GM21367 (cell line): ENCODE data around the gene MCTP2.

ENCODE experiments used
- ATAC-seq: cut with Tn5 transposase; IDR thresholded peaks from one replicate; pipeline ENCODE4 v1.9.1; 2021; ENCODE audit not compliant: unreplicated experiment

Gene MCTP2

GRCh38 chr15:94263341-94264273, 32.2 kb downstream of the MCTP2 start:
- ATAC-seq = peak; percentile 47

GRCh38 chr15:94265009-94265408, 33.6 kb downstream of the MCTP2 start:
- ATAC-seq = no peak

- ATAC-seq = no peak
These were observed 34.6 kb downstream of the MCTP2 start for GRCh38 chr15:94265982-94266381.

GRCh38 chr15:94266789-94267188, 35.4 kb downstream of the MCTP2 start:
- ATAC-seq = no peak

- ATAC-seq = no peak
These were observed 38.6 kb downstream of the MCTP2 start for GRCh38 chr15:94269954-94270353.

- ATAC-seq = no peak
These were observed 39.2 kb downstream of the MCTP2 start for GRCh38 chr15:94270570-94270969.

GRCh38 chr15:94272251-94272898, 41.0 kb downstream of the MCTP2 start:
- ATAC-seq = peak; percentile 87

GRCh38 chr15:94273826-94274225, 42.5 kb downstream of the MCTP2 start:
- ATAC-seq = no peak

- ATAC-seq = no peak
These were observed 43.4 kb downstream of the MCTP2 start for GRCh38 chr15:94274745-94275144.

GRCh38 chr15:94277485-94277884, 46.1 kb downstream of the MCTP2 start:
- no peak for ATAC-seq

GRCh38 chr15:94279736-94280135, 48.4 kb downstream of the MCTP2 start:
- ATAC-seq = no peak

GRCh38 chr15:94280301-94280700, 48.9 kb downstream of the MCTP2 start:
- ATAC-seq = no peak

GRCh38 chr15:94282269-94283250, 51.2 kb downstream of the MCTP2 start:
- ATAC-seq = no peak

GRCh38 chr15:94286583-94286982, 55.2 kb downstream of the MCTP2 start:
- ATAC-seq = no peak

- peak; percentile 96 for ATAC-seq
These were observed 56.5 kb downstream of the MCTP2 start for GRCh38 chr15:94287794-94288246.

- no peak for ATAC-seq
These were observed 59.4 kb downstream of the MCTP2 start for GRCh38 chr15:94290730-94291129.

- no peak for ATAC-seq
These were observed 62.3 kb downstream of the MCTP2 start for GRCh38 chr15:94293411-94294402.

GRCh38 chr15:94294556-94294955, 63.2 kb downstream of the MCTP2 start:
- ATAC-seq = no peak

GRCh38 chr15:94295275-94295674, 63.9 kb downstream of the MCTP2 start:
- ATAC-seq = no peak

GRCh38 chr15:94296717-94297116, 65.4 kb downstream of the MCTP2 start:
- ATAC-seq = no peak
